Fibroblast of skin of scalp (primary cell): ENCODE measurements around the gene SVOP.
A peak's percentile ranks its signal among the peaks of the same experiment; 100 is the strongest.

Source experiments
- DNase-seq: peaks from one replicate; pipeline ENCODE4 v3.0.0-alpha.2; 2013

The SVOP gene

GRCh38 chr12:108973629-108974152 lies 47.2 kb downstream of the SVOP start:
- no peak for DNase-seq

- no peak for DNase-seq
Observed at GRCh38 chr12:108972358-108972757, 48.5 kb downstream of the SVOP start.

GRCh38 chr12:108969622-108970021 lies 51.2 kb downstream of the SVOP start:
- no peak for DNase-seq

GRCh38 chr12:108967869-108968540 lies 52.9 kb downstream of the SVOP start:
- no peak for DNase-seq

GRCh38 chr12:108966378-108967151 lies 54.3 kb downstream of the SVOP start:
- no peak for DNase-seq

- DNase-seq, result no peak
Observed at GRCh38 chr12:108965886-108966285, 55.0 kb downstream of the SVOP start.

- no peak for DNase-seq
Observed at GRCh38 chr12:108964371-108965352, 56.2 kb downstream of the SVOP start.

GRCh38 chr12:108962256-108962655 lies 58.6 kb downstream of the SVOP start:
- no peak for DNase-seq

GRCh38 chr12:108959748-108960655 lies 60.9 kb downstream of the SVOP start:
- no peak for DNase-seq

GRCh38 chr12:108955225-108955835 lies 65.5 kb downstream of the SVOP start:
- DNase-seq, result peak; percentile 47

GRCh38 chr12:108950991-108951739 lies 69.7 kb downstream of the SVOP start:
- DNase-seq, result peak; percentile 59

GRCh38 chr12:108949976-108950375 lies 70.9 kb downstream of the SVOP start:
- no peak for DNase-seq

GRCh38 chr12:108948367-108948766 lies 72.5 kb downstream of the SVOP start:
- DNase-seq, result no peak

GRCh38 chr12:108947097-108947496 lies 73.8 kb downstream of the SVOP start:
- no peak for DNase-seq

- DNase-seq, result no peak
Observed at GRCh38 chr12:108940138-108940537, 80.7 kb downstream of the SVOP start.

- no peak for DNase-seq
Observed at GRCh38 chr12:108939594-108939993, 81.3 kb downstream of the SVOP start.

- DNase-seq, result no peak
Observed at GRCh38 chr12:108938247-108938924, 82.5 kb downstream of the SVOP start.

GRCh38 chr12:108935159-108935763 lies 85.6 kb downstream of the SVOP start:
- DNase-seq, result no peak

GRCh38 chr12:108933949-108934348 lies 86.9 kb downstream of the SVOP start:
- no peak for DNase-seq
